HepG2 (cell line): Measurements from ENCODE around the gene OLR1. TPM values are rescaled to one million over a fixed set of nuclear protein-coding genes. Genes with fewer than 3 reads are reported as not detected.

Experiments used
- ATAC-seq: fragments of 200-7000 bp; cut with Tn5 transposase; 3 replicates; pipeline ENCODE4 v1.9.1; 2020; ENCODE audit warnings: mild to moderate bottlenecking, moderate library complexity
- BruUV-seq: library from RNA; stranded (reverse); fragments of 400-500 nt; replicated peaks from 2 replicates; lab custom pipeline; 2021; lab: Mats Ljungman, UMichigan
- CTCF ChIA-PET: fragments of 300-600 bp; formaldehyde crosslinking; extraction: SDS; loops from one replicate; lab custom pipeline; 2021; ENCODE audit warnings: low total read pairs, inconsistent platforms, low intra/inter-chr PET ratio; lab: Yijun Ruan, JAX
- POLR2A ChIA-PET: fragments of 350-600 bp; sonication (Branson Sonifier 250); formaldehyde crosslinking; loops from one replicate; lab custom pipeline; 2020; ENCODE audit warnings: antibody characterized with exemption, inconsistent platforms; lab: Yijun Ruan, JAX
- DNase-seq: peaks from one replicate; pipeline ENCODE4 v3.0.0-alpha.2; 2015; ENCODE audit warnings: low spot score
- FAIRE-seq: peaks from 3 replicates; lab custom pipeline; 2011; peaks lifted over from hg19 to GRCh38; lab: Jason Lieb, UNC
- H2AFZ ChIP-seq: one replicate; pipeline ENCODE4 v1.6.1; 2011; ENCODE audit warnings: low read length, inconsistent platforms
- H3K27ac ChIP-seq: fragments of 300-600 bp; 3 replicates; pipeline ENCODE4 v1.8.0; 2011; ENCODE audit warnings: mixed run types, mild to moderate bottlenecking, mixed read lengths, low read length, inconsistent platforms; ENCODE audit not compliant: insufficient read depth; ENCODE audit errors: extremely low read length
- H3K27me3 ChIP-seq, 2 experiments: fragments of 200-600 bp in 1 of 2; 2 replicates in 1 of 2; 3 replicates in 1 of 2; pipeline versions ENCODE4 v1.6.0 to v1.8.0; 2011; ENCODE audit warnings: low read length in 2 of 2, mild to moderate bottlenecking in 2 of 2, moderate library complexity in 2 of 2, inconsistent platforms in 1 of 2; ENCODE audit not compliant: insufficient read depth in 2 of 2, control insufficient read depth in 1 of 2
- H3K36me3 ChIP-seq, 2 experiments: fragments of 200-600 bp in 1 of 2; replicated peaks in 1 of 2; 2 replicates in 1 of 2; 3 replicates in 1 of 2; pipeline versions ENCODE4 v1.5.1 to v1.8.0; 2011; ENCODE audit warnings: low read length in 2 of 2, inconsistent platforms in 1 of 2; ENCODE audit not compliant: insufficient read depth in 2 of 2, control insufficient read depth in 1 of 2
- H3K4me1 ChIP-seq: 2 replicates; pipeline ENCODE4 v1.5.1; 2012; ENCODE audit warnings: low read length, inconsistent platforms; ENCODE audit not compliant: insufficient read depth
- H3K4me2 ChIP-seq: 2 replicates; pipeline ENCODE4 v1.6.0; 2011; ENCODE audit warnings: low read depth, low read length, inconsistent platforms
- H3K4me3 ChIP-seq, 3 experiments: fragments of 200-600 bp in 1 of 3; sonication (generic), shearing (Covaris generic) in 1 of 3; replicated peaks in 1 of 3; 2 replicates each; pipeline ENCODE4 v1.5.1; 2011 to 2016; ENCODE audit warnings: low read length in 3 of 3, inconsistent platforms in 2 of 3, low read depth in 2 of 3, mild to moderate bottlenecking in 2 of 3, control low read depth in 1 of 3, mixed read lengths in 1 of 3; ENCODE audit not compliant: insufficient read depth in 1 of 3
- H3K79me2 ChIP-seq: one replicate; pipeline ENCODE4 v1.6.1; 2011; ENCODE audit warnings: low read length, inconsistent platforms; ENCODE audit not compliant: insufficient read depth
- H3K9ac ChIP-seq: 2 replicates; pipeline ENCODE4 v1.6.0; 2011; ENCODE audit warnings: mild to moderate bottlenecking, low read depth, low read length, inconsistent platforms; ENCODE audit not compliant: insufficient read depth
- H3K9me3 ChIP-seq: 2 replicates; pipeline ENCODE4 v1.5.1; 2012; ENCODE audit warnings: mild to moderate bottlenecking, low read length
- H4K20me1 ChIP-seq: 2 replicates; pipeline ENCODE4 v1.6.0; 2011; ENCODE audit warnings: inconsistent platforms, mild to moderate bottlenecking, low read length, moderate library complexity; ENCODE audit not compliant: insufficient read depth
- BRCA1 ChIP-seq: sonication (generic); formaldehyde crosslinking; IDR thresholded peaks from 2 replicates; pipeline ENCODE4 v1.4.0; 2020; ENCODE audit warnings: missing genetic modification reagents
- HOXA9 ChIP-seq: sonication (generic); formaldehyde crosslinking; IDR thresholded peaks from 2 replicates; pipeline ENCODE4 v1.8.1; 2022; ENCODE audit warnings: missing genetic modification reagents, mild to moderate bottlenecking, moderate library complexity, borderline replicate concordance
- MAFK ChIP-seq, 2 experiments: IDR thresholded peaks in 1 of 2; conservative IDR thresholded peaks in 1 of 2; 2 replicates each; pipeline ENCODE4 v1.6.1; 2011; ENCODE audit warnings: improper control_type of control experiment in 2 of 2, low read length in 2 of 2
- MTF1 ChIP-seq: sonication (generic); formaldehyde crosslinking; IDR thresholded peaks from 2 replicates; pipeline ENCODE4 v1.5.0; 2020; ENCODE audit warnings: missing genetic modification reagents
- PHF21A ChIP-seq: sonication (generic); formaldehyde crosslinking; IDR thresholded peaks from 2 replicates; pipeline ENCODE4 v1.5.0; 2020; ENCODE audit warnings: mild to moderate bottlenecking, missing genetic modification reagents
- PHF5A ChIP-seq: IDR thresholded peaks from one replicate; pipeline ENCODE4 v1.6.1; 2018; ENCODE audit warnings: low read depth, missing genetic modification reagents; ENCODE audit not compliant: unreplicated experiment
- SIN3B ChIP-seq: fragments of 150-350 bp; IDR thresholded peaks from 2 replicates; pipeline ENCODE4 v1.6.1; 2014; ENCODE audit warnings: low read length
- SIX4 ChIP-seq: sonication (generic); formaldehyde crosslinking; IDR thresholded peaks from 2 replicates; pipeline ENCODE4 v1.4.0; 2020; ENCODE audit warnings: missing genetic modification reagents
- STAG1 ChIP-seq: sonication (generic); formaldehyde crosslinking; IDR thresholded peaks from 2 replicates; pipeline ENCODE4 v1.4.0; 2020; ENCODE audit warnings: missing genetic modification reagents
- TCF7L2 ChIP-seq: IDR thresholded peaks from 2 replicates; pipeline ENCODE4 v1.6.1; 2011; ENCODE audit warnings: mild to moderate bottlenecking, low read depth, low read length, moderate library complexity
- TRAFD1 ChIP-seq: sonication (generic); formaldehyde crosslinking; IDR thresholded peaks from 2 replicates; pipeline ENCODE4 v1.5.1; 2020; ENCODE audit warnings: missing genetic modification reagents, mild to moderate bottlenecking, borderline replicate concordance
- ZNF260 ChIP-seq: sonication (generic); formaldehyde crosslinking; IDR thresholded peaks from 2 replicates; pipeline ENCODE4 v1.4.0; 2020; ENCODE audit warnings: missing genetic modification reagents, low read depth, mild to moderate bottlenecking, borderline replicate concordance
- ZNF674 ChIP-seq: sonication (generic); formaldehyde crosslinking; IDR thresholded peaks from 2 replicates; pipeline ENCODE4 v1.5.0; 2020; ENCODE audit warnings: low read depth, mild to moderate bottlenecking, missing genetic modification reagents
- ZNF883 ChIP-seq: sonication (generic); formaldehyde crosslinking; IDR thresholded peaks from 2 replicates; pipeline ENCODE4 v1.5.1; 2020; ENCODE audit warnings: mild to moderate bottlenecking, missing genetic modification reagents; ENCODE audit errors: not compliant biosample characterization
- ZSCAN29 ChIP-seq: sonication (generic); formaldehyde crosslinking; conservative IDR thresholded peaks from 2 replicates; pipeline ENCODE4 v1.4.0; 2020; ENCODE audit warnings: mild to moderate bottlenecking, missing genetic modification reagents
- WGBS: methylation state at CpG from one replicate; pipeline ENCODE4 v1.1.6; 2017; ENCODE audit warnings: low lambda C conversion rate; 5-methylcytosine and 5-hydroxymethylcytosine counted together
- in situ Hi-C: cut with HindIII; loops from 2 replicates; pipeline ENCODE4 v1.10.0; 2017; ENCODE audit warnings: low pct_unique_long_range_greater_than_20kb; ENCODE audit not compliant: extremely low pct_ligation_motif_present
- intact Hi-C: fragments of 100-400 bp; cut with micrococcal nuclease; formaldehyde crosslinking; loops from one replicate; pipeline ENCODE4 v1.10.0; 2022; ENCODE audit not compliant: unreplicated experiment
- polyA plus RNA-seq, 8 experiments: library from polyadenylated mRNA; depleted of rRNA in 3 of 8; stranded (reverse) in 7 of 8; unstranded in 1 of 8; fragments of >200 nt; fragmentation: Illumina TruSeq in 4 of 8; extraction: Trizol in 4 of 8; gene quantifications; 2 replicates each; pipeline versions ENCODE4 v1.2.1 to v1.2.3, GENCODE V29; 2011 to 2016; ENCODE audit warnings: low read depth in 4 of 8, missing spikeins in 1 of 8, mixed read lengths in 1 of 8; ENCODE audit not compliant: insufficient read depth in 1 of 8
- total RNA-seq, 5 experiments: library from RNA; depleted of rRNA; stranded (reverse); fragments of >200 nt; fragmentation: Illumina TruSeq; extraction: Trizol; gene quantifications; 2 replicates each; pipeline ENCODE4 v1.2.3, GENCODE V29; 2016; ENCODE audit warnings: low read depth in 1 of 5
- TF ChIP-seq, protein P1 (sequence below): sonication (generic); formaldehyde crosslinking; IDR thresholded peaks from 2 replicates; pipeline ENCODE4 v1.9.0; 2021; ENCODE audit warnings: missing genetic modification reagents, borderline replicate concordance
- TF ChIP-seq, protein P2 (sequence below): IDR thresholded peaks from 2 replicates; pipeline ENCODE4 v1.6.1; 2016; ENCODE audit warnings: low read depth

Gene OLR1
- total and polyA plus RNA-seq, 2 of the 13 experiments (the other 11 are each of a cell fraction or from before 2014, with no cell fraction given) = not detected

DNA sequence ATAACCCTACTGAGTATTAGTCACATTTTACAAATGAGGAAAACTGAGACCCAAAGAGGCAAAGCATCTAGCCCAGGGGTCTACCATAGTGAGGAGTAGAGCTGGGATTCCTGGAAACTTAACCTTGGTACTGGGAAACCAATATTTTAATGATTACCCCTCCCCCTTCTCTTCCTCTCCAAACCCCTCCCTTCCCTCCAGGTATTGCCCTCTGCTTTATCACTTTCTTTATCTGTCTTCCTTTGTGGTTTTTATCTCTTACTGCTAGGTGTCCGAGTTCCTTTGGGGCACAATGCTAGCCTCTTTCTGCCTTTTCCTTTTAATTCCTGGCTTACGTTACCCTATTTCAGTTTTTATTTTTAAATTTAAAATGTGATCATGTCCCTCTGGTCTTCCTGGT lies 43.5 kb upstream of the OLR1 start (continued):
- no peak for TF ChIP-seq STAG1 (CRISPR knock-in tag)
- no peak for TF ChIP-seq ZNF674 (CRISPR knock-in tag)
- TF ChIP-seq BRCA1 (CRISPR knock-in tag) = no peak
- no peak for TF ChIP-seq PHF5A (CRISPR knock-in tag)

- WGBS = 91% methylated on average over 3 of the region's 3 CpGs
- Histone ChIP-seq H2AFZ (no peak overlapping the region), H3K79me2 (no peaks in the 10 kb centered on the region), H3K4me3 (no peak overlapping the region), H3K9ac (no peak overlapping the region; the same call in 1 of the 2 replicates), H3K27me3 (no peaks in the 10 kb centered on the region; a peak in 1 of 5 replicates)
- intact Hi-C loops = no loop called here
- no peak for ATAC-seq
- no TSS peak for BruUV-seq
- CTCF ChIA-PET = no interaction called here
- POLR2A ChIA-PET = no interaction called here
- no peak for FAIRE-seq
- DNase-seq = no peak
- TF ChIP-seq ZNF260 (CRISPR knock-in tag) (no peak), TCF7L2 (no peak), MAFK (conservative IDR thresholded peaks at IDR 0.05 in 1 of 2, IDR thresholded peaks at IDR 0.05 in 1 of 2; ENCODE audit: low read length in 2 of 2) (no peak), SIN3B (no peak), PHF21A (CRISPR knock-in tag) (no peak), SIX4 (CRISPR knock-in tag) (no peak), MTF1 (CRISPR knock-in tag) (no peak), ZNF883 (CRISPR knock-in tag) (no peak), ZSCAN29 (CRISPR knock-in tag) (no peak), HOXA9 (CRISPR knock-in tag) (no peak), TRAFD1 (CRISPR knock-in tag) (no peak)
- TF ChIP-seq, protein P1, sequence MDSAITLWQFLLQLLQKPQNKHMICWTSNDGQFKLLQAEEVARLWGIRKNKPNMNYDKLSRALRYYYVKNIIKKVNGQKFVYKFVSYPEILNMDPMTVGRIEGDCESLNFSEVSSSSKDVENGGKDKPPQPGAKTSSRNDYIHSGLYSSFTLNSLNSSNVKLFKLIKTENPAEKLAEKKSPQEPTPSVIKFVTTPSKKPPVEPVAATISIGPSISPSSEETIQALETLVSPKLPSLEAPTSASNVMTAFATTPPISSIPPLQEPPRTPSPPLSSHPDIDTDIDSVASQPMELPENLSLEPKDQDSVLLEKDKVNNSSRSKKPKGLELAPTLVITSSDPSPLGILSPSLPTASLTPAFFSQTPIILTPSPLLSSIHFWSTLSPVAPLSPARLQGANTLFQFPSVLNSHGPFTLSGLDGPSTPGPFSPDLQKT (CRISPR knock-in tag) = no peak
- TF ChIP-seq, protein P2, sequence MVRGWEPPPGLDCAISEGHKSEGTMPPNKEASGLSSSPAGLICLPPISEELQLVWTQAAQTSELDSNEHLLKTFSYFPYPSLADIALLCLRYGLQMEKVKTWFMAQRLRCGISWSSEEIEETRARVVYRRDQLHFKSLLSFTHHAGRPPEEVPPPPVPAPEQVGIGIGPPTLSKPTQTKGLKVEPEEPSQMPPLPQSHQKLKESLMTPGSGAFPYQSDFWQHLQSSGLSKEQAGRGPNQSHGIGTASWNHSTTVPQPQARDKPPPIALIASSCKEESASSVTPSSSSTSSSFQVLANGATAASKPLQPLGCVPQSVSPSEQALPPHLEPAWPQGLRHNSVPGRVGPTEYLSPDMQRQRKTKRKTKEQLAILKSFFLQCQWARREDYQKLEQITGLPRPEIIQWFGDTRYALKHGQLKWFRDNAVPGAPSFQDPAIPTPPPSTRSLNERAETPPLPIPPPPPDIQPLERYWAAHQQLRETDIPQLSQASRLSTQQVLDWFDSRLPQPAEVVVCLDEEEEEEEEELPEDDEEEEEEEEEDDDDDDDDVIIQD (CRISPR knock-in tag) = no peak
- TF ChIP-seq, all 625 proteins: peak for 0
- Histone ChIP-seq H3K27ac (no peak overlapping the region), H3K4me1 (peaks cover 19% of the 10 kb centered on the region; the same call in 1 of the 2 replicates), H3K36me3 (peaks cover 0 to 1% of the 10 kb centered on the region in 2 experiments; a peak in 1 of 5 replicates), H4K20me1 (no peaks in the 10 kb centered on the region), H3K4me2 (peak overlapping the region; percentile 98; the same call in 1 of the 2 replicates), H3K9me3 (no peaks in the 10 kb centered on the region)
- in situ Hi-C loops = no loop called here
These were observed 42.9 kb upstream of the OLR1 start for GRCh38 chr12:10214895-10215267.
